Adrenal gland (tissue), 5 donors: ENCODE measurements around the gene SRBD1.

Experiments used
- POLR2A ChIP-seq, 2 donors: fragments of 450-650 bp; IDR thresholded peaks; one replicate each; pipeline ENCODE4 v1.6.1; 2017; ENCODE audit warnings: antibody characterized with exemption in 2 of 2, mild to moderate bottlenecking in 2 of 2, moderate library complexity in 1 of 2
- TF ChIP-seq, protein P1 (sequence below), 6 experiments: fragments of 450-650 bp in 4 of 6; fragments of 200-600 bp in 2 of 6; sonication (generic) in 1 of 6; IDR thresholded peaks; 1 replicate in 5 of 6; 2 replicates in 1 of 6; pipeline versions ENCODE4 v1.5.1 to v1.8.0; 2016 to 2021; ENCODE audit warnings: antibody characterized with exemption in 6 of 6, mild to moderate bottlenecking in 2 of 6, moderate library complexity in 1 of 6
- donor health status: DM: no; HTN: no; CAD: no.

GRCh38 chr2:45607701-45608100, 3.4 kb downstream of the SRBD1 start:
- TF ChIP-seq, protein P1, sequence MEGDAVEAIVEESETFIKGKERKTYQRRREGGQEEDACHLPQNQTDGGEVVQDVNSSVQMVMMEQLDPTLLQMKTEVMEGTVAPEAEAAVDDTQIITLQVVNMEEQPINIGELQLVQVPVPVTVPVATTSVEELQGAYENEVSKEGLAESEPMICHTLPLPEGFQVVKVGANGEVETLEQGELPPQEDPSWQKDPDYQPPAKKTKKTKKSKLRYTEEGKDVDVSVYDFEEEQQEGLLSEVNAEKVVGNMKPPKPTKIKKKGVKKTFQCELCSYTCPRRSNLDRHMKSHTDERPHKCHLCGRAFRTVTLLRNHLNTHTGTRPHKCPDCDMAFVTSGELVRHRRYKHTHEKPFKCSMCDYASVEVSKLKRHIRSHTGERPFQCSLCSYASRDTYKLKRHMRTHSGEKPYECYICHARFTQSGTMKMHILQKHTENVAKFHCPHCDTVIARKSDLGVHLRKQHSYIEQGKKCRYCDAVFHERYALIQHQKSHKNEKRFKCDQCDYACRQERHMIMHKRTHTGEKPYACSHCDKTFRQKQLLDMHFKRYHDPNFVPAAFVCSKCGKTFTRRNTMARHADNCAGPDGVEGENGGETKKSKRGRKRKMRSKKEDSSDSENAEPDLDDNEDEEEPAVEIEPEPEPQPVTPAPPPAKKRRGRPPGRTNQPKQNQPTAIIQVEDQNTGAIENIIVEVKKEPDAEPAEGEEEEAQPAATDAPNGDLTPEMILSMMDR (IDR thresholded peaks at IDR 0.05): peak in 2 of 6 experiments; percentile 14 to 21
- TF ChIP-seq POLR2A (IDR thresholded peaks at IDR 0.05): no peak
